HG03354 (cell line): ENCODE measurements around the gene DIPK1C.

Experiments used
- ATAC-seq: cut with Tn5 transposase; IDR thresholded peaks from one replicate; pipeline ENCODE4 v1.9.1; 2021; ENCODE audit warnings: mild to moderate bottlenecking; ENCODE audit not compliant: unreplicated experiment, poor library complexity, severe bottlenecking

Gene DIPK1C

DNA sequence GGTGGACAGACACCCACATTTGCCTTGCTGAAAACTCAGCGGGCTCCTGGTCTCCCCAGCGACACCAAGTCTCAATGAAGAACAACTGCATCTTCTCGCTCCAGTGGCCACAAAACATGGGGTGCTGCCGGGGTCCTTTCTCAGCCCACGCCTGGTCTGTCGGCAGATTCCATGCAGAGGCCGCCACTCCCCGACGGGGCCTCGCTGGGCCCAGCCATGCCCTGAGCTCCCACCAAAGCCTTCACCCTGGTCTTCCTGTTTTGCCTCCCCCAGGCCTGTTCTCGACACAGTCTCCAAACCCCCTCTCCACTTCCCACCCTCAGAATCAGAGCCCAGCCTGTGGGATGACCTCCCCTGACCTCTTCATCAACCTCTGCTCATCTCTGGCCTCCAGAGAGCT lies 31.2 kb downstream of the DIPK1C start:
- ATAC-seq: no peak

DNA sequence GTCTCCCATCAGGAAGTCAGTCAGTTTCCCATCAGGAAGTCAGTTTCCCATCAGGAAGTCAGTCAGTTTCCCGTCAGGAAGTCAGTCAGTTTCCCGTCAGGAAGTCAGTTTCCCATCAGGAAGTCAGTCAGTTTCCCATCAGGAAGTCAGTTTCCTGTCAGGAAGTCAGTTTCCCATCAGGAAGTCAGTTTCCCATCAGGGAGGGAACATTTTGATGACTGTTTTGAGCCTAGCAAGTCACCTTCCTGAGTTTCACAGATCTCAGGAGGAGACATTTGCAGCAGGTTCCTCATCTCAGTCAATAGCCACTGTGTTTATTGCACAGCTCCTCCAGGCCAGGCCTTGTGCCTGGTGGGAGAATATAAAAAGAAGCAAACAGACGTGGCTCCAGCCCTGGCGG lies 31.9 kb downstream of the DIPK1C start:
- ATAC-seq: no peak

DNA sequence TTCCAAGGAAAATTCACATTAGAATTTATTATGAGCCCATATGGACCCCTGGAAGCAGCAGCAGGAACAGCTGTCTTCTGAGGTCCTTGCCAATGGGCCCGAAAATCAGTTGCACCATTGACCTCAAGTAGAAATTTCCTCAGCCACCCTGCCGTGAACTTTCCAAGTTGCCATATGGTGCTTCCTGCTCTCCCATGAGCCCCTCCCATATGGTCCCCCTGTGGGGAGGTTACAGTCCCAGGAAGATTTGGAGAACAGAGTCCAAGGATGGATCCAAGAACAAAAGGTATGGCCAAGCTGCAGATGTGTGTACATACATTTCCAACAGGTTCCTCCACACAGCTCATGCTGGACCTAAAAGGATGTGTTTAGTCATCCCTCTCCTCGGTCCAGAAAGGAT lies 34.6 kb downstream of the DIPK1C start:
- ATAC-seq: no peak

DNA sequence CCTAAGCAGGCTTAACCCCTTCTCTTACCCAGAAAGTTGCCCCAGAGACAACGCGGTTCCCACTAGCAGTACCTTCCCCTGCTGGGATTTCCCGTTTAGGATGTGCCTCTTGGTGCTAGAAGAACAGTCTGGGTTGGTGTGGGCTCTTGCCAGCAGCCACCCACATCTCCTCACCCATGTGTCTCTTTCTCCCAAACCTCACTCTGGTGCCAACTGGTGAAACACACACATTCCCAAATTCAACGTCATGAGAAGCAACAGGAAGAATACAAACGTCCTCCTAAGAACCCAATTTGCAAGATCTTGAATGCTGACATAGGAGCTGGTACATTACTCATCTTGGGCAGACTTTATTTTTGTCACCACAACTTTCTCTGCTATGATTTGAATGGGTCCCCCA lies 36.2 kb downstream of the DIPK1C start:
- no peak for ATAC-seq

DNA sequence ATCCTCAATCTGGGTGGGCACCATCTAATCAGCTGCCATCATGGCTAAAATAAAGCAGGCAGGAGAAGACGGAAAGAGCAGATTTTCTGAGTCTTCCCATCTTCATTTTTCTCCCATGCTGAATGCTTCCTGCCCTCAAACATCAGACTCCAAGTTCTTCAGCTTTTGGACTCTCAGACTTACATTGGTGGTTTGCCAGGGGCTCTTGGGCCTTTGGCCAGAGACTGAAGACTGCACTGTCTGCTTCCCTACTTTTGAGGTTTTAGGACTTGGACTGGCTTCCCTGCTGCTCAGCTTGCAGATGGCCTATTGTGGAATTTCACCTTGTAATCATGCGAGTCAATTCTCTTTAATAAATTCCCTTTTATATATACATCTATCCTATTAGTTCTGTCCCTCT lies 36.6 kb downstream of the DIPK1C start:
- no peak for ATAC-seq

DNA sequence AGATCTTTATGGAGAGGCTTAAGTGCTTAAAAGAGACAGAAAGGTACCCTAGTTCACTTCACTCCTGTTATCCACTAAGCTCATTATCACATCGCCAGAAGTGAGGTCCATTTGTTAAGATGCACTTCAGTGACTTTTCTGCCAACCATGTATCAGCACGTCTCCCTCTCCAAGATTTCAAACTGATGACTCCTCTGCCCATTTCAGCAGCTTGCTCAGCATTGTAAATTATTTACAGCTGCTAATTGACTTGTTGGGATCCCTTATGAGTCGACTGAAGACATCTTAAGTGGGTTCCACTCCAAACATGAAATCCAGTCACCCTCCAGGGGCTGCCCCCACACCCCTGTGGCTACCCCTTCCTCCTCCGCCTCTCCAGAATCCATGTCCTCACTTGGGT lies 37.3 kb downstream of the DIPK1C start:
- ATAC-seq: no peak

DNA sequence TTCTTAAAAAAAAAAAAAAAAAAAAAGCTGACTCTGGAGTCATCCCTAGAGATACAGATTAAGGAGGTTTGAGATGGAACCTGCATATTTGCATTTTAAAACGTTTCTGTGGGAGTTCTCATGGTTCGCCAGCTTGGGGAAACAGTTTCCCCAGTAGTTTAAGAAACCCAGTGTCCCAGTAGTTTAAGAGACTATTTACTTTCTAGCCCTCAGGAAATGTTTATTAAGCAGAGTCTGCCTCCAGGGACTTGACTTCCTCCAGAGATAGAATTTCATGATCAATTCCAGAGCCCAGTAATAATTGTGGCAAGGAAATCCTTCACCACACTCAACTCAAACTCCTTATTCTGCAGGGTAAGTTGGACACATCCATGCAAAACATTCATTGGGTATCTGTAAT lies 39.1 kb downstream of the DIPK1C start:
- no peak for ATAC-seq

DNA sequence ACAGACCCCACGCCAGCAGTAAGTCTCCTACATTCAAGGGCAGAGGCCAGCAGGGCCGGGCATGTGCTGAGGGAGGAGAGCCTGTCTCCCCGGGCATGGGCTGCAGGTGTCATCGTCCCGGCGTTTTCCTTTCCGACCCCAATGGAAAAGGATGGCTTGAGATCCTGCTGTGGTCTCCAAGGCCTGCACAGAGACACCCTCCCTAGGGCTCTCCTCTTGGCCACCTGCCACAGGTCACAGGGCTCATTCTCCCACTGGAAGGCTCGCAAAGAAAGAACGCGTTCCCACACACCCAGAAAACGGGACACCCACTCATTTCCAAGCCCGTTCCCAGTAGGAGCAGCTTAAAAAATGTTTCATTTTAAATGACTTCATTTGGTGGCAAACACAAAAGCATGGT lies 41.0 kb downstream of the DIPK1C start:
- no peak for ATAC-seq

DNA sequence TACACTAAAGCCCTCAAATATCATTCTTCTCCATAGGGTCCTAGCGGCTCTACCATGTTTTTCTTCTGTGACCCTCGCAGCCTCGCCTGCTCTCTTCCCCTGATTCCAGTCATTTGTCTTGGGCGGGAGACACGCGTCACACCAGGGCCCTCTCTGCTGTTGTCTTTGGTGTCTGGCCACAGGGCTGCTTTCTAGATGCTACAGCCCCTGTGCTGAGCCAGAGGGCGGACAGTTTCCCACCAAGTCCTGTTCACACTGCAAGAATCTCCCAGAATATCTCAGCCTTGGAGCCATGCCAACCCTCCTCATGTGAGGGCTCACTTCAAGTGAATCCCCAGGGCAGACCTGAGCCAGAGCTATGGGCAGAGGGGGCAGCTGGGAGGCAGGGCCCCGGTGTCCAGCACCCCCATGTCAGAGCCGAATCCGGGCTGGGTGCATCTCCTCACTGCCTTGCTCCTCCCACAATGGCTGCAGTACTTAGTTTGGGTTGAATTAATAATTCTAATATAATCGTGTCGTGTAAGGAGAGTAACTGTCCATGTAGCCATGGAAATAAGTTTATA lies 42.1 kb downstream of the DIPK1C start:
- no peak for ATAC-seq

DNA sequence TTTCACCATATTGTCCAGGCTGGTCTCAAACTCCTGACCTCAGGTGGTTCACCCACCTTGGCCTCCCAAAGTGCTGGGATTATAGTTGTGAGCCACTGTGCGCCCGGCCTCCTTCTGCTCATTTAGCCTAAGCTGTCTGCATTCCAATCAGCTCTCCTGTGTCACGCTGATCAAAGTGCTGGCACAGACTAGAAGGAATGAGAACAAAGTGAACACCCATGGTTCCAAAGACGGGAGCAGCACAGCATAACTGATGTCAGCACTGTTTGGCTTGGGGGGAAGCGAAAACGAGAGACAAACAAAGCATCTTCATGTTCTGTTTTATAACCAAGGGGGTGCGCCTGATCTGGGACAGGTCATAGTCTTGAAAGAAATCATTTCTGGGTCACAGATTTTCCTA lies 43.3 kb downstream of the DIPK1C start:
- ATAC-seq: no peak

DNA sequence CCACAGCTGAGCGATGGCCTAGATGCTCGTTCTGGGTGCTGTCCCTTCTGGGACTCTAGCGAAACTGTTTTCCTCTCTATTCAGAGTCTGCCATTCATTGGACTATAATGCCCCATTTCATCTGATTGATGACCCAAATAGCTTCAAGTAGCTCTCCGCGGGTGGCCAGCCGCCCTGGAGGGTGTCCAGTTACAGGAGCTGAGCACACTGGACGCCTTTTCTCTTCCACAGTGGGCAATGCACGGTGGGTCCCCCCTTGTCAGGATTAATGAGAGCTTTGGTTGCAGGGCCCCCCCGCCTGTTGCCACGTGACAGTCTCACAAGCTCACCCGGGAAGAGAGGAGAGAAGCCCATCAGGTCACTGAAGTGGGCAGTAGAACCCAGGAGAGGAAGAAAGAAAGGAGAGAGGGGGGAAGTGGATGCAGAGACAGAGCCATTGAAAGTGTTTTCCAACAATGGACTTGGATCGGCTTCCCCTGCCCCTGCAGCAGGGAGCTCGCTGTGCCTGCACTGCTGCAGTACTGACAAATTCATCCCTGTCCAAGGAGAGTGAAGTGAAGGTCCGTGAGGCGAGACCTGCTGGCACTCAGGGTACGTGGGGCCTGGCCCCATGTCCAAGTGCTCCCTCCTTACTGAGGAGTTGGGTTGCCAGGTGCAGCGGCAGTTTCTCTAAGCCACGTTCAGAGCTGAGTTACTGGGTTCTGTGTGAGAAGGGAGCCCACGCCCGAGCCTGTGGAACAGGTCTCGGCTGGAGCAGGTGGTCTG lies 44.8 kb downstream of the DIPK1C start:
- ATAC-seq: no peak

DNA sequence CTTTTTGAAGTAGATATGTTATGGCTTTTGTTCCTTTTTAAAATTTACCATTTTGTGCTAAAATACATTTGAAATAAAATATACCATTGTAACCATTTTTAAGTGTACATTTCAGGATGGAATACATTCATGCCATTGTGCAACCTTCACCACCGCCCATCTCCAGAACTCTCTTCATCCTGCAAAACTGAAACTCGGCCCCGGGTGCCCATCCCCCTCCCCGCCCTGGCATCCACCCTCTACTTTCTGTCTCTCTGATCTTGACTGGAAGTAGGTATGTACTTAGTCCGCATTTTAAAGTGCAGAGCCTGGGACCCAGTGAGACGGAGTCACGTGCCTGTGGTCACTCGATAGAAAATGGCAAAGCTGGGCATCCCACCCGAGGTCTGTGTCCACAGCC lies 45.6 kb downstream of the DIPK1C start:
- no peak for ATAC-seq

DNA sequence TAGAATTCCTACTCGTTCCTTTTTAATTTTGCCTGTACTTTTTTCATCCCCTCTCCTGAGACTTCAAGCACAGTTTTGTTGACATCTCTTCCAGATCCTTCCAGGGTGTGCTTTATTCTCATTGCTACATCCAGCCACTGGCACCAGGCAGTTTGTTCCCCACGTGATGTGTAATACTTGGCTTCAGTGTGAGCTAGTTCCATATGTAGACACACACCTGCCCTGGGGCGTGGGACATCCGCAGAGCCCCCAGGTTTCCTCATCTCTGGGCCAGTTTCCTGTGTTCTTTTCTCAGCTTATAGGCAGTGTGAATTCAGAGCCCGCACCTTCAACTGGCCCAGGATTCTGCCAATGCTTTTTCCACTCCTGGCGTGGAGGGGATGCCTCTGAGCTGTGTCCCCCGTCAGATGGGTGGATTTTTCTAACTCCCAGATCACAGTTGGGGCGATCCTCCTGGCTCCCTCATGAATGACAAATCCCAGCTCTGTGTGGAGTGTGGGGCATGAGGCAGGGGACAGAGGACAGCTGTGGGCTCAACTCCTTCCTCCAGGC lies 46.6 kb downstream of the DIPK1C start:
- ATAC-seq: no peak

DNA sequence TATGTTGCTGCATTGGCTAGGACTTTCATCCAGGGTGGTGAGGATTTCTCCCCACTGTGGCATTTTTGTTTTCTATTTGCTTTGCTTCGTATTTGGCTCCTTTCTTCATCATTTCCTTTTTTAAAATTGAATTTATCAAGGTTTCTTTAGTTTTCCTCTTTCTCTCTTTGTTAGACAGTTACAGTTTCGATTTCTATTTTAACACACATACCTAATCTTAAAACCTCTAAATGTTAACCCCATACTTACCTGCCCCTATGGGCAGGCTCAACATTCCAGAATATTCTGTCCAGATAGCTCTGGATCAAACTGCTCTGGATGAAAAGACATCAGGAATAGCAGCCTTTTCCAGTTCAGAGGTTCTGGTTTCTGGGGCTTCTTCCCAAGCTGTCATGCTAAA lies 49.2 kb downstream of the DIPK1C start:
- peak; percentile 70 for ATAC-seq

DNA sequence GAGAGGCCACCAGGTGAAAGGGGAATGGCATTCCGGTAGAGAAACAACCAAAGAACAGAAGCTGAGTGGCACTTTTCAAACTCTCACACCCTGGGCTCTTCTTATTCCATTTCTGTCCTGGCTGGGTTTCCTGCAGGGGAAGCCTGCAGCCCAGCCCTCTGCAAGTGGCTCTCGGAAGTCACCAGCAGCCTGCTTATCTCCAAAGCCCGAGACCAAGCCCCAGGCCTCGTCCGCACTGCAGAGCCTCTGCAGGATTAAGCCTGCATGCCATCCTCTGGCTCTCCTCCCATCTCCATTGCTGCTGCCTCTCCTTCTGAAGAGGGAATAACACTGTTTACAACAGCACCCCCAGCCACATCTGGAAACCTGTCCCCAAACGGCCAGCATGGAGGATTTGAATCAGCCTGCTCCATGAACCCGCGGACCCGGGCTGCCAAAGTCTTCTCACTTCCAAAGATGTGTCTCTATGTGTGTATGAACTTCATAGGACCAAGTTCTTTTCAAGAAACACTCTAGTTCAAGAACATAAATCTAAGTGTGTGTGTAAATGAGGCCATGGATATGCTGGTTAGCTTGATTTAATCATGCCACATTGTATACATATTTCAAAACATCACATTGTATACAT lies 54.2 kb downstream of the DIPK1C start:
- no peak for ATAC-seq

DNA sequence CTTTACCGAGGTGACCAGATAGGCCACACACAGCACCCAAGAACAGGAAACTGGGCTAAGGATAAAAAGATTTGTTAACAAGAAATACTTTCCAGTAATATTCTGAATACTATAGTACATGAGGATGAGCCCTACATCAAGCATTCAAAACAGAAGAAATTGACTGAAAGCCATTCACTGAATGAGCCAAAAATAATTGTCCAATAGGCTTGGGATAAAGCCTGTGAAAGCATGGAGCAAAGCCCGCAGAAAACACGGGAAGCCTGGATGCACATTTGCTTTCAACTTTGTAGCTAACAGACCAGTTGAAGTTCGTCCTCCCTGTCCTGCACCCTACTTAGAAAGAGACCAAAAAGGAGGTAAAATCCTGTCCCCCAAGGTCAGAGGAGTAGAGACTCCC lies 56.3 kb downstream of the DIPK1C start:
- no peak for ATAC-seq

DNA sequence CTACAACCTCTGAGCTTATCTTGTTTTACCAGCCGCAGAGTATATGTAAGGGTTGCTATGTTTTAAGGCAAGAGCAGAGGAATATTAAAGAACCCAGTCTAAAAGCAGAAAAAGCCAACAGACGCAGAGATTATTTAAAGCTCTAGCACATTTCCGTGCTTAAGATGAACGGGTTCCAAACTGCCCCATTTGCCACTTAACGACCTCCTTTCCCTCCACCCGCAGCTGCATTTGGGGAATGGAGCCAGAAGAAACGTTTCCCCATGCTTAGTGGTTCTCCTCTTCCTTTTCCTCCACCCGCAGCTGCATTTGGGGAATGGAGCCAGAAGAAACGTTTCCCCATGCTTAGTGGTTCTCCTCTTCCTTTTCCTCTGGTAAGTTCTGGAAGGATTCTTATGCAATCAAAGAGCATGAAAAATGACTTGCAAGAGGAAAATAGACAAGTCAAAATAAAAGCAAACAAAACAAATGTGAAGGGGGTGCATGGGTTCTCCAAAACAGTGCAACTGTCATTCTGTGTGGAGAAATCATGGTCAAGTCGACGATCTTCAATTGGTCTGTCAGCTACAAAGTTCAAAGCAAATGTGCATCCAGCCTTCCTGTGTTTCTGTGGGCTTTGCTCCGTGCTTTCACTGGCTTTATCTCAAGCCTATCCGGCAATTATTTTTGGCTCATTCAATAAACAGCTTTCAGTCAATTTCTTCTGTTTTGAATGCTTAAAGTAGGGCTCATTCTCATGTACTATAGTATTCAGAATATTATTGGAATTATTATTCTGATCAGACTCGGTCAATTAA lies 57.8 kb downstream of the DIPK1C start:
- no peak for ATAC-seq

DNA sequence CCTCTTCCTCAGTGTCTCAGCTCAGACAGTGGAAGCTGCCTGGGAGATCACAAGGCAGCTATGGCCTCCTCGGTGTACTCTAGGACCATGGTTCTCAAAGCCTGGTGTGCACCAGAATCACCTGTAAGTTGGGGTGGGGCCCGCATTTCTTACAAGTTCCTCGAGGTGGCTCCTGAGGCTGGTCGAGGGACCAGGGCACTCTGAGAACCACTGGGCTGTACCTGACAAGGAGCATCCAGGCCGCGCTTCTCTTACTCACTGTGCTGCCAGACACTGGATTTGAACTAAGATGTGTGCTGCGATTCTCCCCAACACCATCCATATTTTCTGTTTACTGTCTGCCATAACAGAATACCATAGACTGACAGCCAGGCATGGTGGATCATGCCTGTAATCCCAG lies 59.5 kb downstream of the DIPK1C start:
- ATAC-seq: no peak

DNA sequence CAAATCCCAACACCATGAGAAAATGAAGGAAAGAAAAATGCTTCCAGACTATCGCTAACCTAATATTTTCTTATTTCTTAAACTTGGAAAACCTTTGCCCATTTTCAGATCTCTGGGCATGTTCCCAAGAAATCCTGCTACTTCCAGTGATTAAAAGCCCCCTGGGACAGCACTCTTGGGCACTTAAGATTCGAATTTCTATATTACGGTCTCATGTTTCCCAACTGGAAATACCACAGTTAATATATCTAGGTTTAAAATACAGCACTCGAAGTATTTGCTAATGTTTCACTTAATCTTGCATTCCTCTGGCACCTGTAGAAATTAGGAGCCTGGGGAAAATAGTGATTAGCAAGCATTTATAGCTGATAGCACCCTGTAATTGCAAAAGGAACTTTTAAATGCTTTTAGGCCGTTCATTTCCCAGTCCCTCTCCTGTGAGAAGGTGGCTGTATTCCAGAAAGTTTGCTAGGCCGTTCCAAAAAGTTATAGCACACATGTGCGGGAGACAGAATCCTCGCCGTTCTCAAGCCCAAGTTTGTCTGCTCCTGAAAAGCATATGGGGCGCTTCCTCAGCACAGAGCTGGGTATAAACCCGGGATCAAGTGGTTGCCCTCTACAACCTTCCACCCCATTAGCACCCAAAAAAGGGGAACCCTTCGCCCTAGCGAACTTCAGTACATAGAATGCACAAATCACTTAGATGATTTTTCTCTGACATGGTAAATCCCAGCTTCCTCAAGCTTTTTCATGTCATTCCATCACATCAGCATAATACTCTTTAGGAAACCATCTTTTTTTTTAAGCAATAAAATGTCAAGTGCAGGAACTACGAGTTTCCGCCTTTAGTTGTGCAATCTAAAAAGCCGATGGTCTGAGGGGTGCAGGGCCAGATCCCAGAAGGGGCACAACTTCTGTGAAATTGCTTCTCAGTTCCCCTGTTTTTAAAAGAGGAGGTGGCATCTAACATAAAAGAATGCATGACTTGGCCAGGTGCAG lies 60.6 kb downstream of the DIPK1C start:
- no peak for ATAC-seq
